CD4-positive, alpha-beta T cell (primary cell): ENCODE measurements around the gene CIDEB. TPM values are rescaled to one million over a fixed set of nuclear protein-coding genes. Genes with fewer than 3 reads are reported as not detected.

Experiments used
- ATAC-seq: fragments of 200-7000 bp; cut with Tn5 transposase; one replicate; pipeline ENCODE4 v1.10.0; 2022; ENCODE audit warnings: mild to moderate bottlenecking; ENCODE audit not compliant: poor library complexity
- CTCF ChIA-PET: fragments of 350-600 bp; sonication (Branson Sonifier 250); formaldehyde crosslinking; loops from one replicate; lab custom pipeline; 2021; ENCODE audit warnings: antibody characterized with exemption, inconsistent platforms; lab: Charles Lee
- POLR2A ChIA-PET: fragments of 350-600 bp; sonication (Branson Sonifier 250); formaldehyde crosslinking; loops from one replicate; lab custom pipeline; 2021; ENCODE audit warnings: antibody characterized with exemption, inconsistent platforms; lab: Charles Lee
- DNase-seq, 14 experiments: peaks; one replicate each; pipeline ENCODE4 v3.0.0-alpha.2; 2013 to 2020; ENCODE audit warnings: mixed read lengths in 2 of 14
- H3K27ac ChIP-seq, 2 donors: one replicate each; pipeline versions ENCODE4 v1.5.1 to v1.7.0; 2013; ENCODE audit warnings: low read length in 2 of 2, low read depth in 1 of 2, mild to moderate bottlenecking in 1 of 2
- H3K27me3 ChIP-seq, 2 experiments: 1 replicate in 1 of 2; 2 replicates in 1 of 2; pipeline versions ENCODE4 v1.6.1 to v1.7.0; 2013; ENCODE audit warnings: low read length in 2 of 2, control low read depth in 1 of 2, mild to moderate bottlenecking in 1 of 2, moderate library complexity in 1 of 2; ENCODE audit not compliant: insufficient read depth in 2 of 2, control insufficient read depth in 1 of 2
- H3K36me3 ChIP-seq: one replicate; pipeline ENCODE4 v1.6.1; 2013; ENCODE audit warnings: low read length, control low read depth; ENCODE audit not compliant: insufficient read depth
- H3K4me1 ChIP-seq: one replicate; pipeline ENCODE4 v1.6.1; 2013; ENCODE audit warnings: low read length, control low read depth; ENCODE audit not compliant: insufficient read depth
- H3K4me3 ChIP-seq: one replicate; pipeline ENCODE4 v1.5.1; 2013; ENCODE audit warnings: mild to moderate bottlenecking, low read length, moderate library complexity
- H3K9me3 ChIP-seq, 2 experiments: 1 replicate in 1 of 2; 2 replicates in 1 of 2; pipeline versions ENCODE4 v1.6.1 to v1.7.0; 2013; ENCODE audit warnings: low read length in 2 of 2, mild to moderate bottlenecking in 2 of 2, control low read depth in 1 of 2, moderate library complexity in 1 of 2; ENCODE audit not compliant: control insufficient read depth in 1 of 2, insufficient read depth in 1 of 2
- H3K27ac Mint-ChIP-seq: one replicate; pipeline ENCODE4 v1.8.0; 2020; ENCODE audit warnings: mixed read lengths
- H3K27me3 Mint-ChIP-seq: one replicate; pipeline ENCODE4 v1.8.0; 2021; ENCODE audit warnings: mixed read lengths
- H3K36me3 Mint-ChIP-seq: one replicate; pipeline ENCODE4 v1.8.0; 2021; ENCODE audit warnings: low read depth, mixed read lengths
- H3K4me1 Mint-ChIP-seq: one replicate; pipeline ENCODE4 v1.8.0; 2021; ENCODE audit warnings: low read depth, mixed read lengths
- H3K4me3 Mint-ChIP-seq: one replicate; pipeline ENCODE4 v1.8.0; 2020; ENCODE audit warnings: mild to moderate bottlenecking, mixed read lengths
- H3K9me3 Mint-ChIP-seq: one replicate; pipeline ENCODE4 v1.8.0; 2020; ENCODE audit warnings: mixed read lengths
- CTCF ChIP-seq: fragments of 200-600 bp; IDR thresholded peaks from one replicate; pipeline ENCODE4 v1.8.0; 2022; ENCODE audit warnings: antibody characterized with exemption, mild to moderate bottlenecking
- intact Hi-C, 2 experiments: fragments of 100-400 bp; cut with DNase I in 1 of 2; cut with micrococcal nuclease in 1 of 2; formaldehyde crosslinking; loops; one replicate each; pipeline versions ENCODE4 v1.15.1 to v1.9.0; 2023 to 2025; cut with DNase I, micrococcal nuclease
- total RNA-seq, 174 experiments: library from RNA in 2 of 174; stranded (reverse) in 2 of 174; gene quantifications; one replicate each; pipeline ENCODE4 v1.2.3 and lab custom pipeline; 2021 to 2026

CIDEB gene
- total RNA-seq, 2 experiments from 2014 or later: 7.4 to 9.2 TPM

- peaks cover 0 to 4% of the 10 kb centered on the region in 2 experiments for H3K9me3 ChIP-seq
- ChIA-PET CTCF (no interaction called here), POLR2A (no interaction called here)
- peaks cover 17% of the 10 kb centered on the region for H3K4me1 Mint-ChIP-seq
- H3K9me3 Mint-ChIP-seq: no peaks in the 10 kb centered on the region
- H3K27me3 ChIP-seq: no peaks in the 10 kb centered on the region
- H3K36me3 Mint-ChIP-seq: no peaks in the 10 kb centered on the region
- H3K4me3 Mint-ChIP-seq: no peak overlapping the region
- ATAC-seq (no peak), DNase-seq (no peak)
- H3K27ac ChIP-seq: no peak overlapping the region
- H3K4me3 ChIP-seq: no peak overlapping the region
- no peak overlapping the region for H3K27ac Mint-ChIP-seq
- no peak for TF ChIP-seq CTCF
- peaks cover 29% of the 10 kb centered on the region for H3K4me1 ChIP-seq
- intact Hi-C loops: no loop called here
- H3K36me3 ChIP-seq: no peaks in the 10 kb centered on the region
- peaks cover 12% of the 10 kb centered on the region for H3K27me3 Mint-ChIP-seq
Observed at GRCh38 chr14:24325041-24325530, 17.3 kb upstream of the CIDEB start.

GRCh38 chr14:24324024-24324423, 16.2 kb upstream of the CIDEB start:
- H3K36me3 Mint-ChIP-seq: no peaks in the 10 kb centered on the region
- H3K27me3 ChIP-seq: no peaks in the 10 kb centered on the region
- no peak for DNase-seq
- no peaks in the 10 kb centered on the region for H3K9me3 Mint-ChIP-seq
- no peak overlapping the region for H3K27ac Mint-ChIP-seq
- no peak overlapping the region for H3K4me3 Mint-ChIP-seq
- POLR2A ChIA-PET: no interaction called here
- peaks cover 19% of the 10 kb centered on the region for H3K4me1 ChIP-seq
- peaks cover 6% of the 10 kb centered on the region for H3K4me1 Mint-ChIP-seq
- CTCF ChIA-PET: no interaction called here
- ATAC-seq: no peak
- peaks cover 10% of the 10 kb centered on the region for H3K27me3 Mint-ChIP-seq
- TF ChIP-seq CTCF: no peak
- no peaks in the 10 kb centered on the region for H3K36me3 ChIP-seq
- H3K4me3 ChIP-seq: no peak overlapping the region
- no peak overlapping the region for H3K27ac ChIP-seq
- H3K9me3 ChIP-seq: peaks cover 0 to 4% of the 10 kb centered on the region in 2 experiments
- intact Hi-C loops: no loop called here

- ChIA-PET CTCF (no interaction called here), POLR2A (no interaction called here)
- Histone ChIP-seq H3K36me3 (no peaks in the 10 kb centered on the region), H3K27ac (no peak overlapping the region), H3K27me3 (no peaks in the 10 kb centered on the region), H3K9me3 (peaks cover 0 to 4% of the 10 kb centered on the region in 2 experiments), H3K4me3 (no peak overlapping the region), H3K4me1 (peaks cover 12% of the 10 kb centered on the region)
- Mint-ChIP-seq H3K27me3 (peaks cover 10% of the 10 kb centered on the region), H3K36me3 (no peaks in the 10 kb centered on the region), H3K4me3 (no peak overlapping the region), H3K9me3 (no peaks in the 10 kb centered on the region), H3K27ac (no peak overlapping the region), H3K4me1 (peaks cover 6% of the 10 kb centered on the region)
- no peak for TF ChIP-seq CTCF
- ATAC-seq (no peak), DNase-seq (no peak)
- intact Hi-C loops: no loop called here
Observed at GRCh38 chr14:24323341-24323740, 15.6 kb upstream of the CIDEB start.
